GM12892 (cell line): ENCODE measurements around the gene TBC1D30.

ENCODE experiments used
- POLR2A ChIP-seq: IDR thresholded peaks from 2 replicates; pipeline ENCODE4 v1.6.1; 2011; ENCODE audit warnings: low read depth, low read length, control low read depth
- POLR2AphosphoS5 ChIP-seq: IDR thresholded peaks from 2 replicates; pipeline ENCODE4 v1.6.1; 2011; ENCODE audit warnings: low read depth, low read length, control low read depth

GRCh38 chr12:64876388-64877071, 52.1 kb downstream of the TBC1D30 start:
- no peak for TF ChIP-seq POLR2A
- no peak for TF ChIP-seq POLR2AphosphoS5
